ENCODE data around the gene TNRC18.
"Not testable (repeated sequence)": the region's sequence is repeated elsewhere in the genome, so short reads cannot be mapped to it uniquely, and the experiment has no call there.

Gene TNRC18

DNA sequence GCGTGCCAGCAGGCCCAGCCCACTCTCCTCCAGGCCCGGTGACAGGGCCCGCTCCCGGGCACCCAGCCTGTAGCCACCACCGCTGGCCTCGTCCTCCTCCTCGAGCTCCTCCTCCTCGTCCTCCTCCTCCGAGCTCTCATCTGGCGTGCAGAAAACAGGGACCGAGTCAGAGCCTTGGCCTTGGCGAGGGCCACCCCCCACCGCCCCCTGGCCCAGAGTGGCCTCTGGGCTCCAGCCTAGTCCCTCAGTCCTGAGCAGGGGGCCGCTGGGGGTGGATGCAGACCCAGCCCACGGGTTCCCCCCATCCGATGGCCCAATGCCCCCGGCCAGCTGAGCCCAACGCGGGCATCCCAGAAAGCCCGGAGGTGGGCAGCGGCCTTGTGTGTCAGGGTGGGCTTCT is 78.0 kb downstream of the TNRC18 start:
- Mint-ChIP-seq H3K27ac (no peak overlapping the region), H3K36me3 (peaks cover 27% of the 10 kb centered on the region), H3K4me3 (no peak overlapping the region), H3K9me3 (peaks cover 8% of the 10 kb centered on the region), H3K27me3 (no peaks in the 10 kb centered on the region), H3K4me1 (no peaks in the 10 kb centered on the region)

DNA sequence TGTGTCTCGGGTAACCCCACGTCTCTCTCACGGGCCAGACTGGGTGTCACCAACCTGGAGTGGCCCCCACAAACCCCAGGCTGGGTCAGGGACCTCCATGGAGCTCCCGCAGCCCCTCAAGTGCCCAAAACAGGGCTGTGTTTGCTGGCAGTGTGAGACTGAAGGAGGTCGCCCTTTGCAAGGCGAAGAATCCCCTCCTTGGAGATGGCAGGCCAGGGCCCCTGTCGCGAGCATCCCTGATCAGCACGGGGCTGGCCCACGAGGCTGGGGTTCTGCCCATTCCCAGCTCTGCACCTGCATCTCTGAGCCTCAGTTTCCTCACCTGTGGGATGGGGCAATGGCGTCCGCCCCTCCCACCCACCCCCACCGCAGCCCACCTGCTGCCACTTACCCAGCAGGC is 78.5 kb downstream of the TNRC18 start:
- no peak overlapping the region for H3K27ac Mint-ChIP-seq
- peaks cover 28% of the 10 kb centered on the region for H3K36me3 Mint-ChIP-seq
- H3K27me3 Mint-ChIP-seq: no peaks in the 10 kb centered on the region
- H3K9me3 Mint-ChIP-seq: peaks cover 8% of the 10 kb centered on the region
- H3K4me1 Mint-ChIP-seq: peaks cover 2% of the 10 kb centered on the region
- H3K4me3 Mint-ChIP-seq: no peak overlapping the region

- peaks cover 8% of the 10 kb centered on the region for H3K9me3 Mint-ChIP-seq
- H3K4me1 Mint-ChIP-seq: peaks cover 4% of the 10 kb centered on the region
- H3K36me3 Mint-ChIP-seq: peaks cover 32% of the 10 kb centered on the region
- no peaks in the 10 kb centered on the region for H3K27me3 Mint-ChIP-seq
- H3K4me3 Mint-ChIP-seq: no peak overlapping the region
- H3K27ac Mint-ChIP-seq: no peak overlapping the region
Measured at GRCh38 chr7:5344342-5344741, 79.3 kb downstream of the TNRC18 start.

- no peaks in the 10 kb centered on the region for H3K27me3 Mint-ChIP-seq
- H3K27ac Mint-ChIP-seq: no peak overlapping the region
- peaks cover 33% of the 10 kb centered on the region for H3K36me3 Mint-ChIP-seq
- no peak overlapping the region for H3K4me3 Mint-ChIP-seq
- peaks cover 4% of the 10 kb centered on the region for H3K4me1 Mint-ChIP-seq
- peaks cover 8% of the 10 kb centered on the region for H3K9me3 Mint-ChIP-seq
Measured at GRCh38 chr7:5343884-5344283, 79.8 kb downstream of the TNRC18 start.

- Mint-ChIP-seq H3K36me3 (peaks cover 38% of the 10 kb centered on the region), H3K27ac (no peak overlapping the region), H3K27me3 (no peaks in the 10 kb centered on the region), H3K4me3 (no peak overlapping the region), H3K9me3 (peaks cover 8% of the 10 kb centered on the region), H3K4me1 (peaks cover 4% of the 10 kb centered on the region)
Measured at GRCh38 chr7:5342631-5343030, 81.0 kb downstream of the TNRC18 start.

GRCh38 chr7:5339955-5340354 is 83.7 kb downstream of the TNRC18 start:
- Mint-ChIP-seq H3K4me3 (no peak overlapping the region), H3K27me3 (no peaks in the 10 kb centered on the region), H3K36me3 (peaks cover 54% of the 10 kb centered on the region), H3K4me1 (peaks cover 4% of the 10 kb centered on the region), H3K9me3 (peaks cover 8% of the 10 kb centered on the region), H3K27ac (no peak overlapping the region)

DNA sequence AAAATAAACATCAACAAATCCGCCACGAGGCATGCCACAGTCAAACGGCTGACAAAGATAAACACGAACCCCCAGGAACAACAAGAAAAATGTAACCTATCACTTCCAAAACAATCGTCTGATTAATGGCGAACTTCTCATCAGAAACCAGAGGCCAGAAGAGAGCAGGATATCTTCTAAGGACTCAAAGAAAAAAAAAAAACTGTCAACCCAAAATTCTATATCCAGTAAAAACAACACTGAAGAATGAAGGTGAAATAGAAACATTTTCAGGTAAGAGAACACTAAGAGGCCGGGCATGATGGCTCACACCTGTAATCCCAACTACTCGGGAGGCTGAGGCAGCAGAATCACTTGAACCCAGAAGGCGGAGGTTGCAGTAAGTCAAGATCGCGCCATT is 86.6 kb downstream of the TNRC18 start:
- H3K4me3 Mint-ChIP-seq: no peak overlapping the region
- no peak overlapping the region for H3K27ac Mint-ChIP-seq
- peaks cover 11% of the 10 kb centered on the region for H3K4me1 Mint-ChIP-seq
- peaks cover 41% of the 10 kb centered on the region for H3K36me3 Mint-ChIP-seq
- no peaks in the 10 kb centered on the region for H3K9me3 Mint-ChIP-seq
- H3K27me3 Mint-ChIP-seq: no peaks in the 10 kb centered on the region

DNA sequence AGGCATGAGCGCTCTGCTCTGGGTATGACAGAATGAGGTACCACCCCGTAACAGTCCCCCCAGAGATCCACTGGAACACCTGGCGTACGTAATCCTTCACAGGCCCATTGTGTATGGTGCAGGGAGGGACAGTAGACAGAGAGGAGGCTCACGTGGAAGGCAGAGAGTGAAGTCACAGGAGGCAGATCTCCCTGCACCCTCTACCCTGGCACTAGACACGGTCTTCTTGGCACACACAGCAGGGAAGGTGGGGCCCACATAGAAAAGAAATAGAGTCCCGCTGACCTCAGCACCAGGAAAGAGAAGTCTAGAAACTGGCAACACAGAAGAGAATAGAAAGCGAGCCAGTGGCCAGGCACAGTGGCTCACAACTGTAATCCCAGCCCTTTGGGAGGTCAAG is 89.0 kb downstream of the TNRC18 start:
- Mint-ChIP-seq H3K27me3 (no peaks in the 10 kb centered on the region), H3K36me3 (peaks cover 38% of the 10 kb centered on the region), H3K4me1 (peaks cover 17% of the 10 kb centered on the region), H3K4me3 (no peak overlapping the region), H3K9me3 (no peaks in the 10 kb centered on the region), H3K27ac (no peak overlapping the region)

DNA sequence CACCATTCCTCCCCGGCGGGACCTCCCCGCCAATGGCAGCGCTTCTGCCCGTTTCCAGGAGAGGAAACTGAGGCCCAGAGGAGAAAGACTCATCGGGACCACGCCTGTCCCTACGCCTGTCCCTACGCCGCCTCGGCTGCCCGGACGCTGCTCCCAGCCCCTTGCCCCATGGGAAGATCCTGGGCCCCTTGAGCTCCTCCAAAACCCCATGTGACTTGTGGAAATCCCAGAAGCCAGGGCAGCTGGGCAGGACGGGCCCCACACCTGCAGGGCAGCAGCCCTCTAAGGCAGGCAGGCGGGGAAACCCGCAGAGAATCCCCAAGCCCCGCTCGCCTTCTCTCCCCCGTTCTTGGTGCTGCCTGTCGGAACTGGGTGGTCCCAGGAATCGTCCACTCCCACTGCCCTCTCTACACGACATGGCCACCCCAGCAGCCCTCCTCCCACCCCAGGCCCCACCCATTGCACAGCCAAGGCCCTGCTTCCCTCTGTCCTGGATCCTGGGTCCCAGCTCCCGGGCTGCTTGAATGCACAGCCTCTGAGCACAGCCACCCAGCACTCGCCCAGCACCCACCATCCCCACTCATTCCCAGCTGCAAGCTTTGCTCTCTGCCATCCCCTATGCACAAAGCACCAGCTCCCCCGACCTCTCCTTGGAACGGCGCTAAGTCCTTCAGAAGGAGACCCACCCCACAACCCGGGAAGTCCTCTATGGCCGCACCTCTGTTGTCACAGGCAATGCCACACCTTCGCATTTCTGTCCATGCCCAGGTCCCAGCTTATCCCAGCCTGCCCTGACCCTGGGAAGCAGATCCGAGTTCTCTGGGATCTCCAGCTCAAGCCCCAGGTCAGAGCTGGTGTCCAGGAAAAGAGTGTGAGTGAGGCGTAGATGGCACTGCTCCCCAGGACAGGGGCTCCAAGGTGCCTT is 90.3 kb downstream of the TNRC18 start:
- no peak overlapping the region for H3K27ac Mint-ChIP-seq
- peaks cover 17% of the 10 kb centered on the region for H3K4me1 Mint-ChIP-seq
- H3K4me3 Mint-ChIP-seq: no peak overlapping the region
- H3K36me3 Mint-ChIP-seq: peaks cover 36% of the 10 kb centered on the region
- H3K9me3 Mint-ChIP-seq: no peaks in the 10 kb centered on the region
- no peaks in the 10 kb centered on the region for H3K27me3 Mint-ChIP-seq

DNA sequence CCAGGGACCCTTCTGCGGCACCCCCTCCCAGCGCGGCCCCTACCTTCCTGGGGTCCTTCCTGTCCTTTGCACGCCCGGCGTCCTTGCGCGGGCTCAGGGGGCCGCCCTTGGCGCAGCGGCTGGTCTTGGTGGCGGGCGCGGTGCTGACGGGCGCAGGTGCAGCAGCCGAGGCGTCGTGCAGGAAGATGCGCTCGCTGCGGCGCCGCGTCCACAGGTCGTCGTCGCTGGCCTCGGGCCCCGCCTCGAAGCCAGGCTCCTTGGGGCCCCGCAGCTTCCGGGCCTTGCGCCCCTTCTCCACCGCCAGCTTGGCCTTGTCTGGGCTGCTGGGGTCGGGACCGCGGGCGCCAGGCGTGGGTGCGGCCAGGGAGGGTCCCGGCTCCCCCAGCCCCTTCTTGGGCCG is 91.1 kb downstream of the TNRC18 start:
- no peaks in the 10 kb centered on the region for H3K9me3 Mint-ChIP-seq

GRCh38 chr7:5330288-5330687 is 93.3 kb downstream of the TNRC18 start:
- H3K36me3 Mint-ChIP-seq: peaks cover 22% of the 10 kb centered on the region
- peaks cover 22% of the 10 kb centered on the region for H3K4me1 Mint-ChIP-seq
- H3K9me3 Mint-ChIP-seq: no peaks in the 10 kb centered on the region
- H3K4me3 Mint-ChIP-seq: no peak overlapping the region
- H3K27me3 Mint-ChIP-seq: no peaks in the 10 kb centered on the region
- no peak overlapping the region for H3K27ac Mint-ChIP-seq

More for the DNA sequence above, 91.1 kb downstream of the TNRC18 start:
- Mint-ChIP-seq H3K27ac (no peak overlapping the region), H3K36me3 (peaks cover 32% of the 10 kb centered on the region), H3K4me3 (no peak overlapping the region), H3K27me3 (no peaks in the 10 kb centered on the region), H3K4me1 (peaks cover 17% of the 10 kb centered on the region)

- H3K4me1 Mint-ChIP-seq: peaks cover 4% of the 10 kb centered on the region
- no peaks in the 10 kb centered on the region for H3K27me3 Mint-ChIP-seq
- H3K4me3 Mint-ChIP-seq: no peak overlapping the region
- H3K9me3 Mint-ChIP-seq: no peaks in the 10 kb centered on the region
- H3K27ac Mint-ChIP-seq: no peak overlapping the region
- peaks cover 18% of the 10 kb centered on the region for H3K36me3 Mint-ChIP-seq
Measured at GRCh38 chr7:5324961-5325360, 98.7 kb downstream of the TNRC18 start.

GRCh38 chr7:5323800-5324781 is 99.5 kb downstream of the TNRC18 start:
- H3K4me3 Mint-ChIP-seq, H3K4me1 Mint-ChIP-seq, H3K9me3 Mint-ChIP-seq, H3K27ac Mint-ChIP-seq, H3K27me3 Mint-ChIP-seq: not testable (repeated sequence)
- peaks cover 27% of the 10 kb centered on the region for H3K36me3 Mint-ChIP-seq

DNA sequence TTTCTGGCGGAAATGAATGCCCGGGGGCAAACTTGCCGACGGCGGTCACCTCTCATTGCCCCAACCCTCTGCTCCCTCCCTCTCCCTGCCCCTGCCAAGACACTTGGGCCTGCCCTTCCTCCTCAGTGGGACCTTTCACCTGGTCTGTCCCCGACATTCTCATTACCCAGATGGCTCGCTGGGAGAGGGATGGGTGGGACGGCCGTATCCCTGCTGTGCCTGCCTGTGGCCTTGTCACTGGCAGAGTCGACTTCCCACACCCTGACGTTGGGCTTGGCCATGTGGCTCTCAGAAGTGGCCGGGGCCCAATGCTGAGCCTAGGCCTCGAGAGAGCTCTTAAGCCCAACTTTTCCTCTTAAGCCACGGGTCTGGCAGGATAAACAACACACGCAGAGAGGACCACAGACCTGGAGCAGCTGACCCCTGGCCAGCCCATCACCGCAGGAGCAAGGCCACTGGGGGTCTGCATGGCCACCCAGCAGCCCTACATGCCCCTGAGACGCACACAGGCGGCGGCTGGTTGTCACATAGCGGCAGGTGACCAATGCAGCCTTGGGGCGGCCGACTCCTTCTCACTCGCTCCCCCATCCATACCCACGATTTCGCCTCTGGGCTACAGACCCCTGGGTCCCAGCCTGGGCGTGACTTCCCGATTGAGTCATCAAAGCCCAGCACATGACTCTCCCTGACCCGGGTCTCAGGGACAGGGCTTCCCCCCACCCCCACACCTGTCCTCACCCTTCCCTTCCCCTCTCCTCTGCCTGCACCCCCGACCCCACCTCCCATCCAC is 100.8 kb downstream of the TNRC18 start:
- Mint-ChIP-seq H3K4me3 (no peak overlapping the region), H3K27ac (peak overlapping the region; percentile 30), H3K9me3 (no peaks in the 10 kb centered on the region), H3K27me3 (no peaks in the 10 kb centered on the region), H3K4me1 (peaks cover 4% of the 10 kb centered on the region), H3K36me3 (peaks cover 37% of the 10 kb centered on the region)

DNA sequence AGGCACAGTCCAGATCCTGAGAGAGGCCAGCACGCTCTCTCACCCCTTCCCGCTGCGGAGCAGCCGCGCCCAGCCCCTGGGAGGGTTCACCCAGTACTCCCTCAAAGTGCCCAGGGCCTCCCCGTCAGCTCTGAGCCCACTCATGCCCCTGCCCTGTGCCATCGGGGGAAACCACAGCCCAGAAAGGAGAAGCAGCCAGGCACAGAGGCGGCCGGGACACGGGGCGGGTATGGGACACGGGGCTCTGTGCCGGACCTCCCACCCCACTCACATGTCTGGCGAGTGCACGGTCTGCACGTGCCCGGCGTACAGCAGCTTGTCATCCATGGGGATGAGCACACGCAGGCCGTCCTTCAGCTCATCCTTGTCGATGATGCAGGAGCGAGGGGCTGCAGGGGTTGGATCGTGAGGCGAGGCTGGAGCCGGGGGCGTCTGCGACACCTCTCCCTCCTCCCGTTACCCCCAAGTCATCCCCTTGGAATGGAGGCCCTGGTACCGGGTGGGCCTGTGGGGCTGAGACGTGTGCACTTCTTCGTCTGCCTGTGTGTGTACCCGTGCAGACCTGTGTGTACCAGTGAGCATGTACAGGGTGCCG is 102.7 kb downstream of the TNRC18 start:
- Mint-ChIP-seq H3K9me3 (no peaks in the 10 kb centered on the region), H3K4me1 (no peaks in the 10 kb centered on the region), H3K27ac (no peak overlapping the region), H3K27me3 (no peaks in the 10 kb centered on the region), H3K4me3 (no peak overlapping the region), H3K36me3 (peaks cover 33% of the 10 kb centered on the region)

Data from activated naive CD4-positive, alpha-beta T cell treated with anti-CD3 and anti-CD28 coated beads, Interleukin-2, amount 50 U/mL, for 24 hours (primary cell).